H9 (cell line): ENCODE data around the gene PRKCA. TPM values are rescaled to one million over a fixed set of nuclear protein-coding genes. Genes with fewer than 3 reads are reported as not detected.

Experiments
- DNase-seq: peaks from one replicate; pipeline ENCODE4 v3.0.0-alpha.2; 2017
- H2AFZ ChIP-seq: one replicate; pipeline ENCODE4 v1.6.1; 2013; ENCODE audit warnings: mild to moderate bottlenecking, low read length, control low read depth, moderate library complexity
- H2AK5ac ChIP-seq: 2 replicates; pipeline ENCODE4 v1.6.1; 2013; ENCODE audit warnings: low read length, control low read depth, mixed read lengths; ENCODE audit not compliant: insufficient read length
- H2BK120ac ChIP-seq: one replicate; pipeline ENCODE4 v1.6.1; 2013; ENCODE audit warnings: low read depth, mild to moderate bottlenecking, low read length, control low read depth, inconsistent platforms; ENCODE audit not compliant: poor library complexity, severe bottlenecking
- H2BK12ac ChIP-seq: 2 replicates; pipeline ENCODE4 v1.6.1; 2013; ENCODE audit warnings: low read length, control low read depth, mixed read lengths, low read depth; ENCODE audit not compliant: insufficient read length
- H2BK15ac ChIP-seq: 2 replicates; pipeline ENCODE4 v1.6.1; 2013; ENCODE audit warnings: low read depth, low read length, control low read depth
- H2BK20ac ChIP-seq: one replicate; pipeline ENCODE4 v1.6.1; 2013; ENCODE audit warnings: low read depth, mild to moderate bottlenecking, low read length, control low read depth, inconsistent platforms; ENCODE audit not compliant: poor library complexity, severe bottlenecking
- H2BK5ac ChIP-seq: 2 replicates; pipeline ENCODE4 v1.6.1; 2013; ENCODE audit warnings: low read length, control low read depth, mixed read lengths; ENCODE audit not compliant: insufficient read length
- H3K14ac ChIP-seq: 2 replicates; pipeline ENCODE4 v1.6.1; 2013; ENCODE audit warnings: low read length, control low read depth; ENCODE audit not compliant: insufficient read depth
- H3K18ac ChIP-seq: 2 replicates; pipeline ENCODE4 v1.6.1; 2013; ENCODE audit warnings: low read depth, mild to moderate bottlenecking, mixed read lengths, low read length, control low read depth; ENCODE audit not compliant: insufficient read length
- H3K23ac ChIP-seq: 2 replicates; pipeline ENCODE4 v1.6.1; 2013; ENCODE audit warnings: low read length, control low read depth, mixed read lengths, low read depth; ENCODE audit not compliant: insufficient read length
- H3K23me2 ChIP-seq: 2 replicates; pipeline ENCODE4 v1.6.1; 2013; ENCODE audit warnings: low read depth, mild to moderate bottlenecking, mixed read lengths, low read length, control low read depth; ENCODE audit not compliant: insufficient read length, poor library complexity, severe bottlenecking
- H3K27ac ChIP-seq: 2 replicates; pipeline ENCODE4 v1.5.1; 2013; ENCODE audit warnings: low read length, control low read depth, mixed read lengths, low read depth; ENCODE audit not compliant: insufficient read length
- H3K27me3 ChIP-seq: 2 replicates; pipeline ENCODE4 v1.6.1; 2013; ENCODE audit warnings: low read length, control low read depth, inconsistent platforms; ENCODE audit not compliant: insufficient read depth
- H3K4ac ChIP-seq: 2 replicates; pipeline ENCODE4 v1.6.1; 2013; ENCODE audit warnings: low read depth, mild to moderate bottlenecking, control low read depth, inconsistent platforms, low read length, moderate library complexity
- H3K4me1 ChIP-seq: 2 replicates; pipeline ENCODE4 v1.6.1; 2013; ENCODE audit warnings: low read length, control low read depth, inconsistent platforms; ENCODE audit not compliant: insufficient read depth
- H3K4me2 ChIP-seq: 2 replicates; pipeline ENCODE4 v1.6.1; 2013; ENCODE audit warnings: low read length, control low read depth, mixed read lengths; ENCODE audit not compliant: insufficient read length, insufficient read depth
- H3K56ac ChIP-seq: 2 replicates; pipeline ENCODE4 v1.6.1; 2013; ENCODE audit warnings: low read depth, mild to moderate bottlenecking, mixed read lengths, low read length, control low read depth; ENCODE audit not compliant: insufficient read length
- H3K79me1 ChIP-seq: 2 replicates; pipeline ENCODE4 v1.6.1; 2013; ENCODE audit warnings: low read depth, mild to moderate bottlenecking, moderate library complexity, low read length, control low read depth, inconsistent platforms; ENCODE audit not compliant: insufficient read depth, poor library complexity, severe bottlenecking
- H3K79me2 ChIP-seq: 2 replicates; pipeline ENCODE4 v1.6.1; 2013; ENCODE audit warnings: low read length, control low read depth, inconsistent platforms; ENCODE audit not compliant: insufficient read depth
- H3K9ac ChIP-seq: 2 replicates; pipeline ENCODE4 v1.6.1; 2013; ENCODE audit warnings: low read length, control low read depth, mixed read lengths; ENCODE audit not compliant: insufficient read length; ENCODE audit errors: extremely low read depth
- H3K9me3 ChIP-seq: one replicate; pipeline ENCODE4 v1.6.1; 2013; ENCODE audit warnings: low read depth, low read length, inconsistent platforms; ENCODE audit not compliant: control insufficient read depth
- H3T11ph ChIP-seq: one replicate; pipeline ENCODE4 v1.6.1; 2013; ENCODE audit warnings: mild to moderate bottlenecking, low read length, control low read depth, inconsistent platforms
- H4K20me1 ChIP-seq: one replicate; pipeline ENCODE4 v1.6.1; 2013; ENCODE audit not compliant: control insufficient read depth, insufficient read length, insufficient read depth
- H4K5ac ChIP-seq: 2 replicates; pipeline ENCODE4 v1.6.1; 2013; ENCODE audit warnings: low read depth, mild to moderate bottlenecking, mixed read lengths, low read length, control low read depth; ENCODE audit not compliant: insufficient read length
- H4K8ac ChIP-seq: replicated peaks from 2 replicates; pipeline ENCODE4 v1.6.1; 2013; ENCODE audit warnings: low read length, control low read depth, mixed read lengths, low read depth; ENCODE audit not compliant: insufficient read length
- H4K91ac ChIP-seq: 2 replicates; pipeline ENCODE4 v1.6.1; 2013; ENCODE audit warnings: low read depth, mild to moderate bottlenecking, moderate library complexity, mixed read lengths, low read length, control low read depth; ENCODE audit not compliant: insufficient read length
- H3K27ac Mint-ChIP-seq, 3 experiments: 2 replicates in 2 of 3; 3 replicates in 1 of 3; pipeline ENCODE4 v1.8.0; 2020 to 2021; ENCODE audit warnings: mixed read lengths in 3 of 3, mild to moderate bottlenecking in 1 of 3, moderate library complexity in 1 of 3
- H3K27me3 Mint-ChIP-seq: 2 replicates; pipeline ENCODE4 v1.8.0; 2021; ENCODE audit warnings: low read depth, mild to moderate bottlenecking, moderate library complexity, mixed read lengths
- H3K36me3 Mint-ChIP-seq, 3 experiments: 2 replicates in 2 of 3; 3 replicates in 1 of 3; pipeline ENCODE4 v1.8.0; 2020 to 2021; ENCODE audit warnings: low read depth in 3 of 3, mixed read lengths in 3 of 3; ENCODE audit not compliant: insufficient read depth in 1 of 3
- H3K4me1 Mint-ChIP-seq, 2 experiments: 2 replicates each; pipeline ENCODE4 v1.8.0; 2020; ENCODE audit warnings: mixed read lengths in 2 of 2
- H3K4me3 Mint-ChIP-seq, 2 experiments: 2 replicates in 1 of 2; 3 replicates in 1 of 2; pipeline ENCODE4 v1.8.0; 2020 to 2021; ENCODE audit warnings: mild to moderate bottlenecking in 2 of 2, mixed read lengths in 2 of 2, moderate library complexity in 1 of 2
- H3K9me3 Mint-ChIP-seq, 2 experiments: 2 replicates in 1 of 2; 3 replicates in 1 of 2; pipeline ENCODE4 v1.8.0; 2020; ENCODE audit warnings: mild to moderate bottlenecking in 2 of 2, mixed read lengths in 2 of 2, moderate library complexity in 1 of 2
- CTCF ChIP-seq: fragments of 200-600 bp; sonication (generic); conservative IDR thresholded peaks from 3 replicates; pipeline ENCODE4 v1.8.0; 2021; ENCODE audit warnings: antibody characterized with exemption, mild to moderate bottlenecking
- WGBS: extraction: QIAGEN DNeasy Blood & Tissue Kit; methylation state at CpG from one replicate; pipeline ENCODE4 v1.1.7; 2013; ENCODE audit warnings: missing lambda C conversion rate, low lambda C conversion rate, mixed read lengths; ENCODE audit not compliant: insufficient read length; ENCODE audit errors: extremely low coverage; 5-methylcytosine and 5-hydroxymethylcytosine counted together
- total RNA-seq: library from RNA; stranded (reverse); gene quantifications from 2 replicates; pipeline ENCODE4 v1.2.1, GENCODE V29; 2021

PRKCA gene
- total RNA-seq, 1 experiment from 2014 or later = 10.5 TPM

- Histone ChIP-seq H3K14ac (no peak overlapping the region), H2BK20ac (no peak overlapping the region), H3K4me2 (no peak overlapping the region), H2BK15ac (no peak overlapping the region), H4K91ac (no peak overlapping the region), H3K4me1 (no peaks in the 10 kb centered on the region), H3K79me1 (no peaks in the 10 kb centered on the region), H3K27ac (no peak overlapping the region), H3K23me2 (no peaks in the 10 kb centered on the region), H3K9ac (no peak overlapping the region), H2AK5ac (no peak overlapping the region), H3K18ac (no peak overlapping the region), H3K27me3 (no peaks in the 10 kb centered on the region), H3K4ac (no peak overlapping the region), H4K20me1 (no peaks in the 10 kb centered on the region), H3K79me2 (no peaks in the 10 kb centered on the region), H2BK120ac (no peak overlapping the region), H3K56ac (no peak overlapping the region), H3K23ac (no peak overlapping the region), H2AFZ (no peak overlapping the region), H4K8ac (no peak overlapping the region), H2BK5ac (no peak overlapping the region), H2BK12ac (no peak overlapping the region), H3T11ph (no peak overlapping the region), H3K9me3 (no peaks in the 10 kb centered on the region), H4K5ac (no peak overlapping the region)
- Mint-ChIP-seq H3K27me3 (no peaks in the 10 kb centered on the region), H3K27ac (no peak overlapping the region), H3K4me3 (no peak overlapping the region), H3K9me3 (peaks cover 21 to 24% of the 10 kb centered on the region in 2 experiments), H3K36me3 (peaks cover 2 to 24% (median 4%) of the 10 kb centered on the region in 3 experiments; a peak in 6 of 7 replicates), H3K4me1 (no peaks in the 10 kb centered on the region)
- no CpG with 5 or more reads among the region's 5 CpGs for WGBS
- TF ChIP-seq CTCF = no peak
- no peak for DNase-seq
Measured at GRCh38 chr17:66272811-66273585, 29.4 kb upstream of the PRKCA start.
